Body of pancreas (tissue), 4 donors: Measurements from ENCODE around the gene ZDHHC1. TPM values are rescaled to one million over a fixed set of nuclear protein-coding genes. Genes with fewer than 3 reads are reported as not detected.
A peak's percentile ranks its signal among the peaks of the same experiment; 100 is the strongest.

Source experiments
- ATAC-seq: fragments of 150-250 bp; one replicate; pipeline ENCODE4 v1.9.1; 2016
- DNase-seq, 4 donors: peaks; one replicate each; pipeline ENCODE4 v3.0.0-alpha.2; 2019
- H3K27ac ChIP-seq, 4 donors: fragments of 200-600 bp; sonication (generic); 1 replicate in 3 of 4; 2 replicates in 1 of 4; pipeline versions ENCODE4 v1.5.1 to v1.6.1; 2016 to 2019; ENCODE audit warnings: mild to moderate bottlenecking in 1 of 4, mixed read lengths in 1 of 4, moderate library complexity in 1 of 4
- H3K27me3 ChIP-seq, 2 donors: fragments of 200-600 bp; sonication (generic); one replicate each; pipeline ENCODE4 v1.6.0; 2016; ENCODE audit warnings: mild to moderate bottlenecking in 1 of 2
- H3K36me3 ChIP-seq, 2 donors: fragments of 200-600 bp; sonication (generic); replicated peaks in 1 of 2; 2 replicates each; pipeline ENCODE4 v1.5.1; 2016; ENCODE audit warnings: low read depth in 2 of 2; ENCODE audit not compliant: insufficient read depth in 1 of 2
- H3K4me1 ChIP-seq: fragments of 200-600 bp; sonication (generic); one replicate; pipeline ENCODE4 v1.6.0; 2016
- H3K4me3 ChIP-seq, 2 donors: fragments of 200-600 bp; sonication (generic); 1 replicate in 1 of 2; 2 replicates in 1 of 2; pipeline ENCODE4 v1.5.1; 2016 to 2019
- H3K9me3 ChIP-seq, 3 donors: fragments of 200-600 bp; sonication (generic); 1 replicate in 2 of 3; 2 replicates in 1 of 3; pipeline ENCODE4 v1.5.1; 2016
- CTCF ChIP-seq, 7 experiments: fragments of 450-650 bp in 4 of 7; fragments of 200-600 bp in 3 of 7; sonication (generic) in 3 of 7; IDR thresholded peaks; one replicate each; pipeline ENCODE4 v1.5.1; 2016 to 2019; ENCODE audit warnings: antibody characterized with exemption in 7 of 7
- POLR2A ChIP-seq, 3 donors: fragments of 450-650 bp; IDR thresholded peaks; one replicate each; pipeline ENCODE4 v1.6.1; 2016; ENCODE audit warnings: antibody characterized with exemption in 3 of 3, mild to moderate bottlenecking in 2 of 3
- WGBS, 2 donors: methylation state at CpG; one replicate each; pipeline ENCODE4 v1.1.5; 2017; 5-methylcytosine and 5-hydroxymethylcytosine counted together
- intact Hi-C: fragments of 100-400 bp; cut with DNase I; formaldehyde crosslinking; loops from one replicate; pipeline ENCODE4 v1.15.1; 2023
- total RNA-seq, 2 donors: library from RNA; depleted of rRNA; stranded (reverse); fragments of >200 nt; gene quantifications; one replicate each; pipeline ENCODE4 v1.1.0, GENCODE V29; 2016

Gene ZDHHC1
- total RNA-seq, 2 donors from 2014 or later, result 13.0 to 57.0 TPM

GRCh38 chr16:67449739-67450138, 33.5 kb upstream of the ZDHHC1 start:
- H3K27ac ChIP-seq, result peak overlapping the region in 3 of 4 donors; percentile 91 to 96 (median 93)
- TF ChIP-seq POLR2A (IDR thresholded peaks at IDR 0.05), result no peak
- no peak for TF ChIP-seq CTCF (IDR thresholded peaks at IDR 0.05)
- H3K27me3 ChIP-seq, result no peaks in the 10 kb centered on the region
- WGBS, 2 donors, result 87 to 100% methylated on average over 1 to 3 of the region's 3 CpGs
- no peaks in the 10 kb centered on the region for H3K9me3 ChIP-seq
- DNase-seq (no peak), ATAC-seq (no peak)
- H3K4me1 ChIP-seq, result peaks cover 77% of the 10 kb centered on the region
- no peak overlapping the region for H3K4me3 ChIP-seq
- peaks cover 0 to 2% of the 10 kb centered on the region in 2 donors for H3K36me3 ChIP-seq
- intact Hi-C loops, result no loop called here

GRCh38 chr16:67449336-67449735, 33.1 kb upstream of the ZDHHC1 start:
- H3K36me3 ChIP-seq, result peaks cover 0 to 2% of the 10 kb centered on the region in 2 donors
- TF ChIP-seq CTCF (IDR thresholded peaks at IDR 0.05) (no peak), POLR2A (IDR thresholded peaks at IDR 0.05) (no peak)
- H3K9me3 ChIP-seq, result no peaks in the 10 kb centered on the region
- DNase-seq (peak in 1 of 4 donors; percentile 53), ATAC-seq (no peak)
- H3K27me3 ChIP-seq, result no peaks in the 10 kb centered on the region
- H3K4me3 ChIP-seq, result no peak overlapping the region
- WGBS, 2 donors, result 22 to 46% methylated on average over 2 of the region's 2 CpGs
- peaks cover 77% of the 10 kb centered on the region for H3K4me1 ChIP-seq
- intact Hi-C loops, result no loop called here
- H3K27ac ChIP-seq, result peak overlapping the region in 3 of 4 donors; percentile 91 to 96 (median 93)

GRCh38 chr16:67448580-67448979, 32.3 kb upstream of the ZDHHC1 start:
- Histone ChIP-seq H3K4me3 (no peak overlapping the region), H3K4me1 (peaks cover 83% of the 10 kb centered on the region), H3K27ac (no peak overlapping the region), H3K36me3 (peaks cover 0 to 2% of the 10 kb centered on the region in 2 donors), H3K27me3 (no peaks in the 10 kb centered on the region), H3K9me3 (no peaks in the 10 kb centered on the region)
- no peak for TF ChIP-seq CTCF (IDR thresholded peaks at IDR 0.05)
- no peak for TF ChIP-seq POLR2A (IDR thresholded peaks at IDR 0.05)
- WGBS, 2 donors, result 97 to 100% methylated on average over 5 of the region's 5 CpGs
- no peak for DNase-seq
- intact Hi-C loops, result no loop called here
- ATAC-seq, result no peak

GRCh38 chr16:67447508-67448076, 31.3 kb upstream of the ZDHHC1 start:
- H3K4me1 ChIP-seq, result peaks cover 85% of the 10 kb centered on the region
- no peaks in the 10 kb centered on the region for H3K36me3 ChIP-seq
- no peak overlapping the region for H3K4me3 ChIP-seq
- peak; percentile 28 for ATAC-seq
- peak overlapping the region in 3 of 4 donors; percentile 21 to 56 (median 51) for H3K27ac ChIP-seq
- WGBS, 2 donors, result 30 to 64% methylated on average over 2 to 5 of the region's 6 CpGs
- peak; percentile 62 to 76 (median 68) for DNase-seq
- intact Hi-C loops, result no loop called here
- TF ChIP-seq CTCF (IDR thresholded peaks at IDR 0.05) (peak; percentile 11 to 61 (median 44)), POLR2A (IDR thresholded peaks at IDR 0.05) (no peak)
- H3K9me3 ChIP-seq, result no peaks in the 10 kb centered on the region
- H3K27me3 ChIP-seq, result no peaks in the 10 kb centered on the region

GRCh38 chr16:67446968-67447507, 30.8 kb upstream of the ZDHHC1 start:
- peak overlapping the region in 3 of 4 donors; percentile 22 to 56 (median 51) for H3K27ac ChIP-seq
- WGBS, 2 donors, result 66 to 75% methylated on average over 8 of the region's 8 CpGs
- intact Hi-C loops, result no loop called here
- ATAC-seq (no peak), DNase-seq (no peak)
- no peaks in the 10 kb centered on the region for H3K9me3 ChIP-seq
- H3K4me3 ChIP-seq, result no peak overlapping the region
- H3K27me3 ChIP-seq, result no peaks in the 10 kb centered on the region
- TF ChIP-seq POLR2A (IDR thresholded peaks at IDR 0.05) (no peak), CTCF (IDR thresholded peaks at IDR 0.05) (no peak)
- H3K4me1 ChIP-seq, result peaks cover 85% of the 10 kb centered on the region
- H3K36me3 ChIP-seq, result no peaks in the 10 kb centered on the region
